RPMI8226 (cell line): ENCODE results near the gene INPP5K.

Experiments used
- DNase-seq: peaks from one replicate; pipeline ENCODE4 v3.0.0-alpha.2; 2015

The INPP5K gene

DNA sequence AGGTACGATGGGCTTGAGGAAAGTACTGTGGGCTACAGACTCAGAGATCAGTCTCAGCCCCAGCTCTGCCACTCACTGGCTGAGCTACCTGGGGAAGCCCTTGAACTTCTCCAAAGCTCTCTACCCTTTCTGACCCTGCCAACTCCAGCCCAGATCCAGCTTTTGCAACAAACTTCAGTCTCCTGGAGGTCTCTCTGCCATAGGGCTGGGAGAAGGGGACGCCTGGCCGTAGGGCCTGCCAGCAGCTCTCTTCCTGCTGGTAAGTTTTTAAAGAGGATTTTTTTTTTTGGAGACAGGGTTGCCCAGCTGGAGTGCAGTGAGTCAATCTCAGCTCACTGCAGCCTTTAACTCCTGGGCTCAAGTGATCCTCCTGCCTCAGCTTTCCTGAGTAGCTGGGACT, 11.5 kb downstream of the INPP5K start:
- DNase-seq: no peak

GRCh38 chr17:1503699-1504098, 12.7 kb downstream of the INPP5K start:
- DNase-seq: no peak

DNA sequence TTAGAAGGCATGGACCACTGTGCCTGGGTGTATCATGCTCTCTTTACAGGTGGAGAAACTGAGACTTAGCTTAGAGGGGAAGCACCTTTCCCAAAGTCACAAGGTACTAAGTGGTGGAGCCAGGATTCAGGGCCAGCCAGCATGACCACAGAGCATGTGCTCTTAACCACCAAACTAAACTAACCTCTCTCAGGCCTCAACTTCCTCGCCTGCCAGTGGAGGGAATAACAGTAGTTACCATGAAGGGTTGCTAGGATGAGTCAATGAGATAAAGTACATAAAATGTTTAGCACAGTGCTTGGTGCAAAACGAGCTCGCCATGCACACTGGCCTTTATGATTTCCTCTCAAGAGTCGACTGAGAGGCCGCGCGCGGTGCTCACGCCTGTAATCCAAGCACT, 17.5 kb downstream of the INPP5K start:
- DNase-seq: no peak

GRCh38 chr17:1498233-1498632, 18.2 kb downstream of the INPP5K start:
- DNase-seq: no peak

- no peak for DNase-seq
Observed at GRCh38 chr17:1497831-1498230, 18.6 kb downstream of the INPP5K start.

GRCh38 chr17:1496869-1497268, 19.5 kb downstream of the INPP5K start:
- no peak for DNase-seq

DNA sequence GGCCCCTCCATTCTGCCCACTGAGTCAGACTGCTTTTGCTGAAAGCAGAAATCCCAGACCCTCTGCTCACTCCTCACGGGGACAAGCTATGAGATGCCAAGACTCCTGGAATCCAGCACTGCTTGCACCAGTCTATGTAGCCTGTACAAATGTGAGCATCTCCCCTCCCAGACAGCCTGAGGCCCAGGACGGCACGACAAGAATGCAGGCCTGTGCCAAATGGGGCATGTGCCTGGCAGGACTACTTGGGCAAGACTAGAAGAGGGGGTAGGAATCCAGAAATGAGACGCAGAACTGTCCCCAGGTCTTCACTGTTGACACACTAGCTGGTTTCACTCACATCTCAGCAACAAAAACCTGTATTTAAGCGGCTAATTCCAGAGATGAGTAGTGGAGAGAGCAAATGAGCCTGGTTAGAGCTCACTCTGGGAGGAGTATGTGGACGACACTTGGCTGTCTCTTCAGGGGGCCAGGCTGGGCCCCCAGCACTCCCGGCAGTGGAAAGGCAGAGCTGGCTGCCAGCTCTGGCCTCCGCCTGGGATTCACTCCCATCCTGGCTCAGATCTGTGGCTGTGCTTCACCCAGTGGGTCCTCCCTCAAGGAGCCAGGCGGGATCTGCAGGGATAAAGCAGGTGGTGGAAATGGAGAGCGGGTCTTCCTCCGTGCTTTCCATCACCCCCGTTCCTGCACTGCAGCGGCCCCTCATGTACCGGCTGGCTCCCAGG, 21.0 kb downstream of the INPP5K start:
- DNase-seq: no peak

GRCh38 chr17:1494736-1495253, 21.6 kb downstream of the INPP5K start:
- DNase-seq: no peak

DNA sequence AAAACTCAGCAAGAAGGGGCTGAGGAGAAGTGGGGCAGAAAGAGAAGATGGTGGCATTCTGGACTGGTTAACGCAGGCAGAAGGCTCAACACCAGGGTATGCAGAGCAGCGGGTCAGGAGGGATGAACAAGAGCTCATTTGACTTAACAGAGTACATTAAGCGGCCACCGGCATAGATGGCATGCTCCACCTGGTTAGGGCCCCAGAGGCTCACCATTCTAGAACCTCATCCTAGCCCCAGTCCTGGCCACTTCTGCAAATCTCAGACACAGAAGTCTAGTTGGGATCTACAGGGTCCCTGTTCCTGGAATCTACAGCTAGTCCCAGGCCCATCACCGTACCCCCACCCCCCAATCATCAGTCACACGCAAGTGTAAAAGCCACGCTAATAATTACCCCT, 22.2 kb downstream of the INPP5K start:
- DNase-seq: no peak

GRCh38 chr17:1493291-1493980, 23.0 kb downstream of the INPP5K start:
- DNase-seq: no peak

GRCh38 chr17:1492249-1493206, 23.9 kb downstream of the INPP5K start, which contains the start of gene MYO1C:
Gene MYO1C (minus strand): TSS chr17:1492686. CDS start chr17:1492487, 199 bp downstream.
- no peak for DNase-seq

DNA sequence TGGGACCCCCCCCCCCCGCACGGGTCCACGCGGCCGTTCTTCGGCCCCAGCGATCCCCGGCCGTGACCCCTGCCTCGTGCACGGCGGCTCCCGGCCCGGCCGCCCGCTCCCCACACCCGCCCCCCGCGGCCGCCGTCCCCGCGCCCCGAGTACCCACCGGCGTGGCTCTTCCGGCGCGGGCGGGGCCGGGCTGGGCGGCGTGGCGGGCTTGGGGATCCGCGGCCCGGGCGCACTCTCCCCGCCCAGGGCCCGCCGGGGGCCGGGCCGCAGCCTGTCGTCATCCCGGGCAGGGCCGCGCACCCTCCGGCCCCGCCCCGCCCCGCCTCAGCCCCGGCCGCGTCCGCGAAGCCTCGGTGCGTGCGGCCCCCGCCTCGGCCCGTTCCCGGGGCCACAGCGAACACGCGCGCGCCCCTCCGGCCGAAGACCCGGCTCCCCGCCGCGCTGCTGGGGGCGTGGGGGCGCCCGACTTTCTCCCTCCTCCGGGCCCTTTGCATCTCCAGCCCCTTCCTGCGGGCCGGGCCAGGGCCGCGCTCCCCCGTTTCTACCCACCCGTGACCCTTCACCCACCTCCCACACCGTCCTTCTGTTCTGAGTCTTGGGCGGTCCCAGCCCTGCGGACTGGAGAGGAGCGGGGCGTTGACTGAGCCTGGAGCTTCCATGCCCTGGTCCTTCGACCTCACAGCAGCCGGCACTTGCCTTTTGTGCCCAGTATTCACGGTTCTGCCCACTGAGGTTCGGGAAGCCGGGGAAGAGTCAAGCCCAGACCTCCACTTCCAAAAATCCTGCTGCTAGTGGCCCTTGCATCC, 24.8 kb downstream of the INPP5K start:
- peak; percentile 59 for DNase-seq

DNA sequence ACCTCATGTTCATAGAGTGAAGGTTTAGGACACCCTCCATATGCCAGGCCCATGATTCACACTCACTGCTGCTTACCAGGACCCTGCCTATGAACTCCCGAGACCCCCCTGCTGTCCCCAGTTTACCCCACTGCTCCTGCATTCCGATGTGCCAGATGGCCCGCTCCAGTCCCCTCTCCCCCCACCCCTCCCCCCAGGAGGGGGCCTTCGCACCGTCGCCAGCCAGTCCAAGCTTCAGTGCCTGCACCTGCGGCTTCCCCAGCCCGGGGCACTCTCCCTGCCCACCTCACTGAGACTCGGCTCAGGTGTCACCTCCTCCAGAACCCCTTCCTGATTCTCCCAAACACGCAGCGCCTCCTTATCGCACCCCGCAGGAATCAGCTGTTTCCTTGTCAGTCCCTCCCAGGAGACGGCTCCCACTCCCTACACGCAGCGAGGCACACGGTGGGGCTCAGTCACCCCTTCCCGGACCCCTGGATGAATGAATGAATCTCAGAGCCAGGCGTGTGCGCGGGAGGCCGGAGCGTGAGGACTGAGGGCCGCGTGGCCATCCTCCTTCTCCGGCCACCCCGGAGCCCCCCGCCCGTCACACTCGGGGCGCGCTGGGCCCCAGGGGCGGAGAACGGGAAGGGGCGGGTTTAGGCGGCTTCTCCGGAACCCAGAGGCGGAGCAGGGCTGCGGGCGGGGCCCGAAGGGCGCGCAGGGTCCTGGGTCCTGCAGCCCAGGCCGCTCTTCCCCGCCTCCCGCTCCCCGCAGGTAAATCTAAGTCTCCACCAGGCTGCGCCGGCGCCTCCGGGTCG, 25.6 kb downstream of the INPP5K start:
- peak; percentile 69 for DNase-seq

GRCh38 chr17:1488826-1489270, 27.6 kb downstream of the INPP5K start:
- DNase-seq: no peak

DNA sequence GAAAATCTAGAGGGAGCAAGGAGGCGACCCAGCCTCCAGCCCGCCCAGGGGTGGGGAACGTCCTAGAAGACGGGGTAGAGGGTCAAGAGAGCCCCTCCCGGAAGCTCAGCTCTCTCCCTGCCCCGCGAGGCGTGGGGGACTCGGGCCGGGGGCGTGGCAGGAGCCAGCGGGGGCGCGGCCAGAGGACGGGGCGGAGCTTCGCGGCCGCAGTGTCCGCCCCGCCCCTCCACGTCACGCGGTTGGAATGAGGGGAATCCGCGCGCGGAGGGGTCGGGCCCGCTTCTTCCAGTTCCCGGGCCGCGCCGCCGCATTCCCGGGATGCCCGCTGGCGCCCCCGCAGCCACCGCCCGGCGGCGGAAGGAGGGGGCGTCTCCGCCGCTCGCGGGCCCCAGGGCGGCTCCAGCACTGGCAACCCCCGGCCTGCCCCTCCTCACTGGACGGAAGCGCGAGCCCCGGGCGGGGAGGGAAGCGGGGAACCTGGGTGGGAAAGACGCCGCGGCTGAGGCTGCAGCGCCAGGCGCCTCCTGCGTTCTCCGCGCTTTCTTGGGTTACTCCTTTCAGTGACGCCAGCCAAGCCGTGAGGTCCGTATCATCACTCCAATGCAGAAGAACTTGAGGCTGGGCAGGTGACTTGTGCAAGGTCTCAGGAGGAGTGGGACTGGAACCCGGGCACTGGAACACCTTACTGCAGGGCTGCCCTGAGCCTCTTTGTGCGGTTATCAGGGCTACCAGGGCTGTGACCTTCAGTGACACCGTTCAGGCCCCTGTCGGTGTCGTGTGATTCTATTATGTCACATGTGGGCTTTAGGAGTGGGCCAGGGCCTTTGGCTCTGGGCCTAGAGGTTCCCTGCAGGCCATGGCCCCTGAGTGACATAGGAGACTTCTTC, 28.2 kb downstream of the INPP5K start:
- DNase-seq: peak; percentile 52

- peak; percentile 89 for DNase-seq
Observed at GRCh38 chr17:1486802-1487695, 29.4 kb downstream of the INPP5K start.

- peak; percentile 56 for DNase-seq
Observed at GRCh38 chr17:1485423-1486376, 30.7 kb downstream of the INPP5K start.
